Activated B cell treated with CpG ODN at 0.5 μM for 24 hours (primary cell): ENCODE results near the gene PDLIM1. TPM values are rescaled to one million over a fixed set of nuclear protein-coding genes. Genes with fewer than 3 reads are reported as not detected.

Experiments used
- ATAC-seq: fragments of 200-7000 bp; cut with Tn5 transposase; one replicate; pipeline ENCODE4 v1.10.0; 2021; ENCODE audit warnings: low read depth, mild to moderate bottlenecking, moderate library complexity
- CTCF ChIA-PET: fragments of 350-600 bp; sonication (Branson Sonifier 250); formaldehyde crosslinking; loops from one replicate; lab custom pipeline; 2021; ENCODE audit warnings: antibody characterized with exemption; lab: Charles Lee
- POLR2A ChIA-PET: fragments of 350-600 bp; sonication (Branson Sonifier 250); formaldehyde crosslinking; loops from one replicate; lab custom pipeline; 2021; ENCODE audit warnings: antibody characterized with exemption; lab: Charles Lee
- DNase-seq: peaks from one replicate; pipeline ENCODE4 v3.0.0; 2022
- H3K27ac Mint-ChIP-seq: one replicate; pipeline ENCODE4 v1.8.0; 2020; ENCODE audit warnings: mixed read lengths
- H3K27me3 Mint-ChIP-seq: one replicate; pipeline ENCODE4 v1.8.0; 2021; ENCODE audit warnings: mixed read lengths
- H3K36me3 Mint-ChIP-seq: one replicate; pipeline ENCODE4 v1.8.0; 2021; ENCODE audit warnings: low read depth, mixed read lengths
- H3K4me1 Mint-ChIP-seq: one replicate; pipeline ENCODE4 v1.8.0; 2021; ENCODE audit warnings: mixed read lengths
- H3K4me3 Mint-ChIP-seq: one replicate; pipeline ENCODE4 v1.8.0; 2020; ENCODE audit warnings: mild to moderate bottlenecking, mixed read lengths
- H3K9me3 Mint-ChIP-seq: one replicate; pipeline ENCODE4 v1.8.0; 2020; ENCODE audit warnings: mixed read lengths
- intact Hi-C: fragments of 100-400 bp; cut with micrococcal nuclease; formaldehyde crosslinking; loops from one replicate; pipeline ENCODE4 v1.15.1; 2024
- total RNA-seq: library from RNA; stranded (reverse); gene quantifications from 2 replicates; pipeline ENCODE4 v1.2.3, GENCODE V29; 2022
- TF ChIP-seq, protein P1 (sequence below): fragments of 200-600 bp; IDR thresholded peaks from one replicate; pipeline ENCODE4 v1.8.0; 2022; ENCODE audit warnings: antibody characterized with exemption, mild to moderate bottlenecking

Gene PDLIM1
- total RNA-seq, 1 donor from 2014 or later = 141 TPM

GRCh38 chr10:95335933-95336699 is 45.3 kb upstream of the PDLIM1 start:
- no peak overlapping the region for H3K4me3 Mint-ChIP-seq
- H3K4me1 Mint-ChIP-seq = no peaks in the 10 kb centered on the region
- H3K36me3 Mint-ChIP-seq = no peaks in the 10 kb centered on the region
- ChIA-PET CTCF (no interaction called here), POLR2A (no interaction called here)
- DNase-seq = no peak
- H3K9me3 Mint-ChIP-seq = no peaks in the 10 kb centered on the region
- no peak for ATAC-seq
- no peaks in the 10 kb centered on the region for H3K27me3 Mint-ChIP-seq
- TF ChIP-seq, protein P1, sequence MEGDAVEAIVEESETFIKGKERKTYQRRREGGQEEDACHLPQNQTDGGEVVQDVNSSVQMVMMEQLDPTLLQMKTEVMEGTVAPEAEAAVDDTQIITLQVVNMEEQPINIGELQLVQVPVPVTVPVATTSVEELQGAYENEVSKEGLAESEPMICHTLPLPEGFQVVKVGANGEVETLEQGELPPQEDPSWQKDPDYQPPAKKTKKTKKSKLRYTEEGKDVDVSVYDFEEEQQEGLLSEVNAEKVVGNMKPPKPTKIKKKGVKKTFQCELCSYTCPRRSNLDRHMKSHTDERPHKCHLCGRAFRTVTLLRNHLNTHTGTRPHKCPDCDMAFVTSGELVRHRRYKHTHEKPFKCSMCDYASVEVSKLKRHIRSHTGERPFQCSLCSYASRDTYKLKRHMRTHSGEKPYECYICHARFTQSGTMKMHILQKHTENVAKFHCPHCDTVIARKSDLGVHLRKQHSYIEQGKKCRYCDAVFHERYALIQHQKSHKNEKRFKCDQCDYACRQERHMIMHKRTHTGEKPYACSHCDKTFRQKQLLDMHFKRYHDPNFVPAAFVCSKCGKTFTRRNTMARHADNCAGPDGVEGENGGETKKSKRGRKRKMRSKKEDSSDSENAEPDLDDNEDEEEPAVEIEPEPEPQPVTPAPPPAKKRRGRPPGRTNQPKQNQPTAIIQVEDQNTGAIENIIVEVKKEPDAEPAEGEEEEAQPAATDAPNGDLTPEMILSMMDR = no peak
- no peak overlapping the region for H3K27ac Mint-ChIP-seq
- intact Hi-C loops = no loop called here

- intact Hi-C loops = no loop called here
- POLR2A ChIA-PET = no interaction called here
- H3K27ac Mint-ChIP-seq = no peak overlapping the region
- no peaks in the 10 kb centered on the region for H3K9me3 Mint-ChIP-seq
- no peak for ATAC-seq
- no peaks in the 10 kb centered on the region for H3K4me1 Mint-ChIP-seq
- H3K36me3 Mint-ChIP-seq = no peaks in the 10 kb centered on the region
- CTCF ChIA-PET = no interaction called here
- H3K4me3 Mint-ChIP-seq = no peak overlapping the region
- H3K27me3 Mint-ChIP-seq = no peaks in the 10 kb centered on the region
- TF ChIP-seq, protein P1 = no peak
- no peak for DNase-seq
These were observed 44.0 kb upstream of the PDLIM1 start for GRCh38 chr10:95334805-95335144.

GRCh38 chr10:95333997-95334804 is 43.4 kb upstream of the PDLIM1 start:
- Mint-ChIP-seq H3K4me3 (no peak overlapping the region), H3K36me3 (no peaks in the 10 kb centered on the region), H3K27ac (no peak overlapping the region), H3K27me3 (no peaks in the 10 kb centered on the region), H3K4me1 (no peaks in the 10 kb centered on the region), H3K9me3 (no peaks in the 10 kb centered on the region)
- CTCF ChIA-PET = no interaction called here
- ATAC-seq = no peak
- TF ChIP-seq, protein P1 = no peak
- POLR2A ChIA-PET = no interaction called here
- intact Hi-C loops = no loop called here
- no peak for DNase-seq

DNA sequence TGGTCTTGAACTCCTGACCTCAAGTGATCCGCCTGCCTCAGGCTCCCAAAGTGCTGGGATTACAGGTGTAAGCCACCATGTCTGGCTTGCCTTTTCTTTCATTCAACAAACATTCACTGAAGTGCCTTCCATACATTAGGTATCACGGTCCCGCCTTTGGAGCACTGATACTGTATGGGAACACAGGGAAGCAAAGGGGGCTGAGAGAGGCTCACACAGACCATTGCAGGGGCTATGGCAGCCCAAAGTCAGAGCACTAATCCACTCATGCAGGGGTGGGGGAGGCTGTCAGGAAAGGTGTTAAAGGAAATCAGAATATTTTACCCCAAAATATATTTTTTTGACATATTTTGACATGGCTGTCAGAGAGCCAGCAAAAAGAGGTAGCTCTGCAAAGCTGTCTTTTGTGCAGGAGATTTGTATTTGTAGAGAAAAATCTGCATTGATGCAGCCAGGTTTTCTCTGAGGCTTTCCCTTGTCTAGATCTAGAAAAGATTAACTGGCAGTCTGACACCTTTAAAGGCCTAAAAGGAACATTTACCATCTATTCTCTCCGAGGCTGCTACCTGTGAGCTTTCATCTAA is 42.0 kb upstream of the PDLIM1 start:
- intact Hi-C loops = no loop called here
- Mint-ChIP-seq H3K27me3 (no peaks in the 10 kb centered on the region), H3K4me1 (no peaks in the 10 kb centered on the region), H3K27ac (no peak overlapping the region), H3K4me3 (no peak overlapping the region), H3K36me3 (no peaks in the 10 kb centered on the region), H3K9me3 (no peaks in the 10 kb centered on the region)
- no peak for DNase-seq
- ChIA-PET CTCF (no interaction called here), POLR2A (no interaction called here)
- ATAC-seq = no peak
- TF ChIP-seq, protein P1 = no peak

DNA sequence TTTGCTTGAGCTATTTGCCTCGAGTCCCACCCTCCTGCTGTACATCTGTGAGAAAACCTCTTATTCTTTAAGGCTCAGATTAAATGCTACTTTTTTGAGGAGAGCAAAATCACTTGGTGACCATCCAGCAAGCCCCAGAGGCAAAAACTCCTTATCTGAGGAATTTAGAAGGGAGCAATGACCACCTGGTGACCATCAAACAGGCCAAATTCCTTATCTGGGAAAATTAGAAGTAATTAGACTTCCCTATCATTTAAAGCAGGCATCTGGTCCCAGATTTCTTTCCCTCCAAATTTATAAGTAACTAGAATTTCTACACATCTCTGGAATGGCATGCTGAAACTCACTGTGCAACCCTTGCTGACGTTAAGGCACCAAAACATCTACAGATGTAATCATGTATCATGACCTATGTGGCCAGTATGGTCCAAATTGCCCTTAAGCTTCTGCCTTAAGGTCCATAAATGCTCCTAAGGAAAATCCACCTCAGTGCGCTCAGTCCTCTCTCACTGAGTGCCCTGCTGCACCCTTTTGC is 40.9 kb upstream of the PDLIM1 start:
- no peak for ATAC-seq
- TF ChIP-seq, protein P1 = no peak
- H3K9me3 Mint-ChIP-seq = no peaks in the 10 kb centered on the region
- H3K4me3 Mint-ChIP-seq = no peak overlapping the region
- CTCF ChIA-PET = no interaction called here
- intact Hi-C loops = no loop called here
- no peaks in the 10 kb centered on the region for H3K27me3 Mint-ChIP-seq
- H3K27ac Mint-ChIP-seq = no peak overlapping the region
- no peaks in the 10 kb centered on the region for H3K4me1 Mint-ChIP-seq
- POLR2A ChIA-PET = no interaction called here
- DNase-seq = no peak
- no peaks in the 10 kb centered on the region for H3K36me3 Mint-ChIP-seq
